Measurements from ENCODE around the gene ALAS1.
A peak's percentile ranks its signal among the peaks of the same experiment; 100 is the strongest.

Gene ALAS1

GRCh38 chr3:52220380-52221026 lies 22.5 kb downstream of the ALAS1 start:
- Histone ChIP-seq H3K79me2 (ENCODE audit: insufficient read depth, low read depth) (no peaks in the 10 kb centered on the region), H3K9ac (no peak overlapping the region), H3K27me3 (ENCODE audit: insufficient read depth, low read depth) (no peaks in the 10 kb centered on the region), H3K4me1 (ENCODE audit: low read depth, poor library complexity, severe bottlenecking) (peaks cover 9% of the 10 kb centered on the region), H3K4me3 (IDR thresholded peaks at IDR 0.05; ENCODE audit: insufficient read depth, low read depth, low read length) (no peak overlapping the region), H4K20me1 (ENCODE audit: insufficient read depth) (no peaks in the 10 kb centered on the region), H3K27ac (no peak overlapping the region), H2AFZ (ENCODE audit: low read depth) (no peak overlapping the region), H3K4me2 (no peak overlapping the region), H3K36me3 (ENCODE audit: insufficient read depth) (no peaks in the 10 kb centered on the region)
- TF ChIP-seq CTCF (conservative IDR thresholded peaks at IDR 0.05; ENCODE audit: low read depth, low read length): peak; percentile 74

GRCh38 chr3:52221141-52221562 lies 23.2 kb downstream of the ALAS1 start:
- Histone ChIP-seq H3K4me2 (no peak overlapping the region), H3K27ac (no peak overlapping the region), H4K20me1 (ENCODE audit: insufficient read depth) (no peaks in the 10 kb centered on the region), H3K4me3 (IDR thresholded peaks at IDR 0.05; ENCODE audit: insufficient read depth, low read depth, low read length) (no peak overlapping the region), H3K4me1 (ENCODE audit: low read depth, poor library complexity, severe bottlenecking) (peaks cover 15% of the 10 kb centered on the region), H3K36me3 (ENCODE audit: insufficient read depth) (no peaks in the 10 kb centered on the region), H2AFZ (ENCODE audit: low read depth) (no peak overlapping the region), H3K27me3 (ENCODE audit: insufficient read depth, low read depth) (no peaks in the 10 kb centered on the region), H3K9ac (no peak overlapping the region), H3K79me2 (ENCODE audit: insufficient read depth, low read depth) (no peaks in the 10 kb centered on the region)
- no peak for TF ChIP-seq CTCF (conservative IDR thresholded peaks at IDR 0.05; ENCODE audit: low read depth, low read length)

DNA sequence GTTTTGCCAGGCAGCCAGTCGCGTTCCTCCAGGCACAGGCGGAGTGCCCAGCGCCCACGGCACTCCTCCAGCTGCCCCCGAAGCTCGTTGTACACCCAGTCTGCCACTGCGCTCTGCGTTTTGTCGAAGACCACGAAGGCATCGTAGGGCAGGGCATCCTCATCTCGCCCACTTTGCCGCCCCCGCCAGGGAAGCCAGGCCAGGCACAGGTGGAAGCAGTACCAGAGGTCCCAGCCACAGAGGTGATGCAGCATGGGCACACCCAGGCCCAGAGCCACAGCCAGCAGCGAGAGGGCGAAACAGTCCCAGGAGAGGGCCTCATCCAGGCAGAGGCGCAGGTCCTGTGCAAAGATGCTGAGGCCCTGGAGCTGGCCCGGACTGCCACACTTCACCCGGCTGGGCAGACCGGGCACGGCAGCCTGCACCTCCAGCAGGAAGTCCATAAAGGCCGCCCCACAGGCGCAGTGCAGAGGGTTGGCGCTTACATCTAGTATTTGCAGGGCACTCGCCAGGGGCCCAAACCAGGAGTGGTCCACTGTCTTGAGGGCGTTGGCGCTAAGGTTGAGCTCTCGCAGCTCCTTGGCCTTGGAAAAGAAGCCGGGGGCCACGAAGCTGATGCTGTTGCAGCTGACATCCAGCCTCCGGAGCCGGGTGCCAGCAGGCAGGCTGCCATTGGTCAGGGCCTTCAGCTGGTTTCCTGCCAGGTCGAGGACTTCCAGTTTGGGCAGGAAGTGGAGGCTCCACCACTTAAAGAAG lies 23.8 kb downstream of the ALAS1 start:
- Histone ChIP-seq H3K27ac (no peak overlapping the region), H3K4me1 (ENCODE audit: low read depth, poor library complexity, severe bottlenecking) (peaks cover 21% of the 10 kb centered on the region), H3K27me3 (ENCODE audit: insufficient read depth, low read depth) (no peaks in the 10 kb centered on the region), H2AFZ (ENCODE audit: low read depth) (no peak overlapping the region), H3K9ac (no peak overlapping the region), H3K79me2 (ENCODE audit: insufficient read depth, low read depth) (no peaks in the 10 kb centered on the region), H3K36me3 (ENCODE audit: insufficient read depth) (no peaks in the 10 kb centered on the region), H3K4me2 (no peak overlapping the region), H3K4me3 (IDR thresholded peaks at IDR 0.05; ENCODE audit: insufficient read depth, low read depth, low read length) (no peak overlapping the region), H4K20me1 (ENCODE audit: insufficient read depth) (no peaks in the 10 kb centered on the region)
- TF ChIP-seq CTCF (conservative IDR thresholded peaks at IDR 0.05; ENCODE audit: low read depth, low read length): no peak

- no peak for TF ChIP-seq CTCF (conservative IDR thresholded peaks at IDR 0.05; ENCODE audit: low read depth, low read length)
- H3K9ac ChIP-seq: no peak overlapping the region
- H3K4me2 ChIP-seq: no peak overlapping the region
- H2AFZ ChIP-seq (ENCODE audit: low read depth): no peak overlapping the region
- no peaks in the 10 kb centered on the region for H3K27me3 ChIP-seq (ENCODE audit: insufficient read depth, low read depth)
- no peaks in the 10 kb centered on the region for H3K79me2 ChIP-seq (ENCODE audit: insufficient read depth, low read depth)
- H3K27ac ChIP-seq: no peak overlapping the region
- H4K20me1 ChIP-seq (ENCODE audit: insufficient read depth): no peaks in the 10 kb centered on the region
- H3K4me3 ChIP-seq (IDR thresholded peaks at IDR 0.05; ENCODE audit: insufficient read depth, low read depth, low read length): no peak overlapping the region
- H3K4me1 ChIP-seq (ENCODE audit: low read depth, poor library complexity, severe bottlenecking): peaks cover 25% of the 10 kb centered on the region
- H3K36me3 ChIP-seq (ENCODE audit: insufficient read depth): no peaks in the 10 kb centered on the region
These were observed 24.6 kb downstream of the ALAS1 start for GRCh38 chr3:52222319-52223221.

Data from KMS-11 (cell line).